ENCODE measurements around the gene SLC44A5.

GRCh38 chr1:75425001-75425650 is 185.8 kb downstream of the SLC44A5 start:
- TF ChIP-seq, protein P1, sequence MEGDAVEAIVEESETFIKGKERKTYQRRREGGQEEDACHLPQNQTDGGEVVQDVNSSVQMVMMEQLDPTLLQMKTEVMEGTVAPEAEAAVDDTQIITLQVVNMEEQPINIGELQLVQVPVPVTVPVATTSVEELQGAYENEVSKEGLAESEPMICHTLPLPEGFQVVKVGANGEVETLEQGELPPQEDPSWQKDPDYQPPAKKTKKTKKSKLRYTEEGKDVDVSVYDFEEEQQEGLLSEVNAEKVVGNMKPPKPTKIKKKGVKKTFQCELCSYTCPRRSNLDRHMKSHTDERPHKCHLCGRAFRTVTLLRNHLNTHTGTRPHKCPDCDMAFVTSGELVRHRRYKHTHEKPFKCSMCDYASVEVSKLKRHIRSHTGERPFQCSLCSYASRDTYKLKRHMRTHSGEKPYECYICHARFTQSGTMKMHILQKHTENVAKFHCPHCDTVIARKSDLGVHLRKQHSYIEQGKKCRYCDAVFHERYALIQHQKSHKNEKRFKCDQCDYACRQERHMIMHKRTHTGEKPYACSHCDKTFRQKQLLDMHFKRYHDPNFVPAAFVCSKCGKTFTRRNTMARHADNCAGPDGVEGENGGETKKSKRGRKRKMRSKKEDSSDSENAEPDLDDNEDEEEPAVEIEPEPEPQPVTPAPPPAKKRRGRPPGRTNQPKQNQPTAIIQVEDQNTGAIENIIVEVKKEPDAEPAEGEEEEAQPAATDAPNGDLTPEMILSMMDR (IDR thresholded peaks at IDR 0.05; ENCODE audit: low read depth, low read length), result no peak
- no peak for TF ChIP-seq POLR2A (IDR thresholded peaks at IDR 0.05; ENCODE audit: extremely low read depth, insufficient read length)
- no peak for TF ChIP-seq MAX (IDR thresholded peaks at IDR 0.05; ENCODE audit: low read depth, low read length)
